DMS 273 treated with DMSO at 0.1 percent for 48 hours (cell line): Measurements from ENCODE around the gene ITSN1.

Experiments used
- DNase-seq: peaks from one replicate; lab custom pipeline; 2025; lab: John Stamatoyannopoulos, UW

The ITSN1 gene

DNA sequence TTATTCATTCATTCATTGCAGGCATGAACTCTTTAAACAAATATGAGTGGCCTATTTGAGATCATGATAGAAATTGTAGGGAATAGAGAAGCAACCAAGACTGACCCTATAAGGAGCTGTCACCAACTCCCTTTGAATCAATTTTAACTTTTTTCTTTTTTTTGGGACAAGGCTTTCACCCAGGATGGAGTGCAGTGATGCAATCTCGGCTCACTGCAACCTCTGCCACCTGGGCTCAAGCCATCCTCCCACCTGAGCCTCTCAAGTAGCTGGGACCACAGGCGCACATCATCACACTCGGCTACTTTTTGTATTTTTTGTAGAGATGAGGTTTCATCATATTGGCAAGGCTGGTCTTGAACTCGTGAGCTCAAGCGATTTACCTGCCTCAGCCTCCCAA is 290.4 kb downstream of the ITSN1 start:
- no peak for DNase-seq

DNA sequence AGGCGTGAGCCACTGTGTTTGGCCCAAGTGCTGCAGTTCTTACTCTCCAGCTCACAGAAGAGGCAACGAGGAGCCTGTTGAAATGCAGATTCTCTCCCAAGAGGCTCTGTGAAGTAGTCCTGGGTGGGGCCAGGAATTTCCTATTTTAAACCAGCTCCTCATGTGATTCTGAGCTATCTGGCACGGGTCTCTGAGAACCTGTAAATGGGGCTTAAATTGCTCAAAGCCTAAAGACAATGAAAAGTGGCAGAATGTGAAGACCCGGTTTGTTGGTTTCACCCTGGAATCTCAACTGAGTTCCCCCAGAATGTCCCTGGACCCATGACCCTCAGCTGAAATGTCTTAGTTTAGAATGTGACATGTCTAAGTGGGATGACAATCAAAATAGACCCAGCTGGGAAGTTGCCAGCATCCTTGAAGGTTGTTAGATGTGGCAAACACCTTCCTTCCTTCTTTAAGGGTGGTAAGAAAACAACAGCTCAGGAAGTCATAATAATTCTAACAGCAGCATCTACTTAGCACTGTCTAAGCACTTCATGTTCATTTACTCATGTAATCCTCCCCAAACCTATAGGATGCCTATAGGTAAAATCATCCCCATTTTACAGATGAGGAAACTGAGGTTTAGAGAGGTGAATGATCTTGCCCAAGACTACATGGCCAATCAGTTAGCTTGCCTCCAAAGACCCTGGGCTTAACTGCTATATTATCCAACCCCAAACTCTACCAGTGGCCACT is 294.2 kb downstream of the ITSN1 start:
- no peak for DNase-seq

DNA sequence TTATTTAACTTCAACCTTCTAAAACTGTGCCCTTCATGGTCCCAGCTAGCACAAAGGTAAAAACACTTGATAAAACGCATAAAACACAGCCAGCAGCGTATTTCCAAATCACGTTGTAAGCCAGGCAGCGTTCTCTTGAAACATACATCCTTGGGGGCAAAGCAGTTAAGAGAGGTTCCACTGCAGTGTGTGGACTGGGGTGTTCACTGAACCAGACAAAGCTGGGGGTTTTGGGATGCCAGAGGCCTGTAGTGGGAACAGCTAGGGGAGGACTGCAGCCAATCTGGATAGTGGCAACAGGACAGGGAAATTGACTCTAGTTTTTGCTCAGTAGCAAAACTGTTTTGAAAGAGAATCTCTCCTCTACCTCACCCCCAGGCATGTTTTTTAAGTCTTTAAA is 294.8 kb downstream of the ITSN1 start:
- DNase-seq, result no peak

DNA sequence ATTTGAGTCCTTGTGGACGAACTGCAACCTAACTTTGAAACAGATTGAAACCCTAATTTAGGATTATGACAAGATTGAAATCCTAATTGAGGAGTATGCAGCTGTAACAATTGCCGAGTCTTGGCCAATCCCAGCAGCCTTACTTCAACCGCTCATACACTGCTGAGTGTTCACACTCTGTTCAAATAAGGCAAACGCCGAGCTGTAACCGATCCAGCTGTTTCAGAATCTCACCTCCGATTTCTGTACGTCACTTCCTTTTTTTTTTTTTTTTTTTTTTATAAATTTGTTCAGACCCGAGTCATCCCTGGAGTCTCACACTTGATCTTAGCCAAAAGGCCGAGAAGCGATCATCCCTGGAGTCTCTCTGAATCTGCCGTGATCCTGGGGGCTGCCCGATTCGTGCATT is 295.6 kb downstream of the ITSN1 start:
- DNase-seq, result no peak

DNA sequence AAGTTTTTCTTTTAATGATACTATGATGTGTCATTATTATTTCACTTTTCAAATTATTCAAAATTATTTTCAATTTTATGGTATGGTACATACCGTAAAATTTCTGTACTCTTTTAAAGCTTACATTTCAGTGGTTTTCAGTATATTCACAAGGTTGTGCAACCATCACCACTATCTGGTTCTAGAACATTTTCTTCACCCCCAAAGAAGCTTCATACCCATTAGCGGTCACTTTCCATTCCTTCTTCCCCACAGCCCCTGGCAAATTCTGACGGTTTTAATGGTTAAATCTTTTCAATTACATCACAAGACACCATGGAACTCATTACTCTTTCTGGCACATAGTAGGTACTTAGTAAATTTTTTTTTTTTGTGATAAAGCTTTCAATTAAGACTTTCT is 296.1 kb downstream of the ITSN1 start:
- DNase-seq, result no peak

DNA sequence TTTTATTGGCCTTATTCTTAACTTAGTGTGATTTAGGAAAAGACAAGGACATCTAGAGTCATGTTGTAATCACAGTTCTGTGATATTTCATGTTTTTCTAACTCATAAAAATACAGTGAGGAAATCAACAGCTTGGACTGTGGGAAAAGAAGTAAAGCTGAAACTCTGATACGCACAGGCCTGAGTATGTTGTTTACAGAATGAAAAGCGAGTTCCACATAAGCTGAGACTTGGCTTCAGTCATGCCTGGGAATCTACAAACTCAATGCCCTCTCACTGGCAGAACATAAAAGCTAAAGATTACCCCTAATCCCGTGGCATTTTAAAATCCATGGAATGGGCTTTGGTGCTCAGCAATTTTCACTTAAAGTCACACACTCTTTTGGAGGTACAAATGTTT is 296.9 kb downstream of the ITSN1 start:
- no peak for DNase-seq

DNA sequence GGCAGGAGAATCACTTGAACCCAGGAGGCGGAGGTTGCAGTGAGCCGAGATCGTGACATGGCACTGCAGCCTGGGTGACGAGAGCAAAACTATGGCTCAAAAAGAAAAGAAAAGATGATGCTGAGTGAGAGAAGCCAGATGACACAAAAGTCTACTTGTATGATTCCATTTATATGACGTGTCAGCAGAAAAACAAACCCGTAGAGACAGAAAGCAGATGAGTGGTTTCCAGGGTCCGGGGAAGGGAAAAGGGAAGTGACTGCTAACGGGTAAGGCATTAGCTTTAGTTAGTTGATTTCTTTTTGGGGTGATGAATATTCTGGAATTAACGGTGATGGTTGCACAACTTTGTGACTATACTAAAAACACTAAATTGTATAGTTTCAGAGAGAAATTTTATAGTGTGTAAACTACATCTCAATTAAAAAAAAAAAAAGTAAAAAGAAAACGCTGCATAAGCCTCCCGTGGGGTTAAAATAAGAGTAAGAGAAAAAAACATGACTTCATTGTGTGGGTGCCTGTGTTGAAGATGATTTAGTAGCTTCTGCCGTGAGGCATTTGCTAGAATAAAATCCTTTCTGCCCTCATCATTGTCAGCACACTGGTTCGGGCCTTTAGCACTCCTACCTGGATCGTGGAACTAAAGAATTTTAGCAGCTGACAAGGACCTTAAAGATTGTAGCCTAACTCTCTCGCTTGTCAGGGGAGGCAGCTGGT is 298.0 kb downstream of the ITSN1 start:
- DNase-seq, result no peak

DNA sequence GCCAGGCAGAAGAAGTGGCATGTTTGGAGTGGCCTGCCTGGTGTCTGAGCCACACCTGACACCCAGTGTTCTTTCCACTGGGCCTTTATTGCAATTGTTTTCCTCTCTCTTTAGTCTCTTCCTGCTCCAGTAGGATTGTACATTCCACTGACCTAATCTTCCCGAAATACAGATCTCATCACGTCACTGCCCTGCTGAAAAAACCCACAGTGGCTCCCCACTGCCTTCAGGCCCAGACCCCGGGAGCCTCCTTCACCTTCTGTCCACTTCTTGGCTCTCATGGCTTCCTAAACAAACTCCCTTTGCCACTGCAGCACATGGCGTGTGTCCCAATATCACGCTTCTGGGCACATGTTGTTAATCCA is 298.6 kb downstream of the ITSN1 start:
- no peak for DNase-seq

DNA sequence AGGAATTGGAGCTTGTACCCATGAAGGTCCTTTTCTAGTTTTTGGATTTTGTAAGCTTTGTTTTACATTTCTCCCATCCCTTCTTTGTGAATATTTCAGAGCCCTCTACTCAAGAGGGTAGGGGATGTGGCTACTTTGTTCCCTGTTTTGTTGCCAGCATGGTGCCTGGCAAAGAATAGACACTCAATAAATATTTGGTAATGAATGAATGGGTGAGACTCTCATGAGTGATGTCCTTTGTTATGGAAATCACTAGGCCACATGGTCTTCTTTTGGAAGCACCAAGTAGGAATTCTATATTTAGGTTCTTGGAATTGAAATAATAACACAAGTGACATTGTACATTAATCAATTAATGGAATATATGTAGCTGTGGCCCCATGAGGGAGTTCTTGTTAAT is 300.1 kb downstream of the ITSN1 start:
- DNase-seq, result no peak

DNA sequence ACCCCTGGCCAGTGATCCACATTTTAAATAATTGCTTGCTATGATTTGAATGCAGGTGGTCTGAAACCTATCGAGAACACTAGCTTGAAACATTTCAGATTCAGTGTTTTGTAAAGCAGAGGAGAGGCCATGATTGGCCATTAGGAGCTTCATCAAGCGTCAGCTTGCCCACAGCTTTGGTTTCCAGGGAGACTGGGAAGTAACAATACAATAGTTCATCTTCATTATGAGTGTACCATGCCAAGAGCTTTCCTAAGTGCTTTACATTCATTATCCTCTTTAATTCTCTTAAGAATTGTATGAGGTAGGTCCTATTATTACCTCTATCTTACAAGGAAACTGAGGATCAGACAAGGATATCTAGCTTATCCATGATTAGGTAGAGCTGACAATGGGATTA is 301.0 kb downstream of the ITSN1 start:
- no peak for DNase-seq

DNA sequence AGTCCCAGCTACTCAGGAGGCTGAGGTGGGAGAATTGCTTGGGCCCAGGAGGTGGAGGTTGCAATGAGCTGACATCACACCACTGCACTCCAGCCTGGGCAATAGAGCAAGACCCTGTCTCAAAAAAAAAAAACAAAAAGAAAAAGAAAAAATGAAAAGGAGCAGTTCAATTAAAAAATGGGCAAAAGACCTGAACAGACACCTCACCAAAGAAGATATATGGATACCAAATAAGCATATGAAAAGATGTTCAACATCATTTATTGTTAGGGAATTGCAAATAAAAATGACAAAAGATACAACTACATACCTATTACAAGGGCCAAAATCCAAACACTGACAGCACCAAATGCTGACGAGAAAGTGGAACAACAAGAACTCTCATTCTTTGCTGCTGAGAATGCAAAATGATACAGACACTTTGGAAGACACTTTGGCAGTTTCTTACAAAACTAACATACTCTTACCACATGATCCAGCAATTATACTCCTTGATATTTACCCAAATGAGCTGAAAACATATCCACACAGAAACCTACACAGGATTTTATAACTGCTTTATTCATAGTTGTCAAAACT is 302.0 kb downstream of the ITSN1 start:
- no peak for DNase-seq

DNA sequence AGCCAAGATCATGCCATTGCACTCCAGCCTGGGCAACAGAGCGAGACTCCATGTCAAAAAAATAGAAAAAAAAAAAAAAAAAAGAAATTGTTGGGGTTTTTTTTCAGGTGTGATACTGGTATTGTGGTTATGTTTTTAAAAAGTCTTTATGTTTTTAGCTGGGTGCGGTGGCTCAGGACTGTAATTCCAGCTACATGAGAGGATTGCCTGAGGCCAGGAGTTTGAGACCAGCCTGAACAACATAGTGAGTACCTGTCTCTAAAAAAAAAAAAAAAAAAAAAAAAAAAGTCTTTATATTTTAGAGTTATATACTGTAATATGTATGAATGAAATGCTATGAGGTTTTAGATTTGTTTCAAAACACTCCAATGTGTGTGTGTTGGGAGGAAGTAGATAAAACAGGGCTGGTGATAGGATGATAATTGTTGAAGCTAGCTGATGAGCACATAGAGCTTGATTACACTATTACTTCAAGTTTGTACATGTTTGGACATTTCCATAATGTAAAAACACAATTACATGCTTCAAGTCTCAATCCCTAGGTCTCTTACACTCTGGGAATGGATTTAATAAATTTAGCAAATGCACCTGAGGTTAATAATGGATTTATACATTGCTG is 303.5 kb downstream of the ITSN1 start:
- DNase-seq, result no peak

DNA sequence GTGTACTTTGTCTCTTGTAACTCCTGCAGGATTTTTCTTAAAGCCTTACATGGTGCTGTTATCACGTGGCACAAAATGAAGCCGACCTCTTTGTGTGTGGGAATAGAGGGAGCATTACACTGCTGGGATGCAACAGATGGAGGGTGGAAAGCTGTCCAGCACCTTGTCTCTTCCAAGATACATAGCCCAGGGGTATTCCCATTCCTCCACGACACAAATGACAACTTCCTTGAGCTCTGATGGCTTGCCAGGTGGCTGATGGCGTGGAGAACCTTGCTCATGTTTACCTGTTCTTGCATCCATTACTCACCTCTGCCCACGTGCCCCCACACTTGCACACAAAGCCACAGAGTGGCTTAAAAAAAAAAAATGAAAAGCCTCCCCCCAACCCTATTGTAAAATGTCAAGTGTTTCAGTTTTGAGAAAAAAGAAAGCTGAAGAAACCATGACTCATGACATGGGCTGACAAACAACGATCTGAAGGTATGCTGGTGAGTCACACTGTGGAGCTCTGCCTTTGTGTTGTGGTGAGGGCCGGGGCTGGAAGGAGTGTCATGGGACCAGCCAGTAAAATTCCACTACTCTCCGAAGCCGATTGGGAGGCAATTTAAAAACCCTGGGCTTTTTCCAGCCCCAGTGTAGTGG is 305.3 kb downstream of the ITSN1 start:
- DNase-seq, result peak; percentile 49

DNA sequence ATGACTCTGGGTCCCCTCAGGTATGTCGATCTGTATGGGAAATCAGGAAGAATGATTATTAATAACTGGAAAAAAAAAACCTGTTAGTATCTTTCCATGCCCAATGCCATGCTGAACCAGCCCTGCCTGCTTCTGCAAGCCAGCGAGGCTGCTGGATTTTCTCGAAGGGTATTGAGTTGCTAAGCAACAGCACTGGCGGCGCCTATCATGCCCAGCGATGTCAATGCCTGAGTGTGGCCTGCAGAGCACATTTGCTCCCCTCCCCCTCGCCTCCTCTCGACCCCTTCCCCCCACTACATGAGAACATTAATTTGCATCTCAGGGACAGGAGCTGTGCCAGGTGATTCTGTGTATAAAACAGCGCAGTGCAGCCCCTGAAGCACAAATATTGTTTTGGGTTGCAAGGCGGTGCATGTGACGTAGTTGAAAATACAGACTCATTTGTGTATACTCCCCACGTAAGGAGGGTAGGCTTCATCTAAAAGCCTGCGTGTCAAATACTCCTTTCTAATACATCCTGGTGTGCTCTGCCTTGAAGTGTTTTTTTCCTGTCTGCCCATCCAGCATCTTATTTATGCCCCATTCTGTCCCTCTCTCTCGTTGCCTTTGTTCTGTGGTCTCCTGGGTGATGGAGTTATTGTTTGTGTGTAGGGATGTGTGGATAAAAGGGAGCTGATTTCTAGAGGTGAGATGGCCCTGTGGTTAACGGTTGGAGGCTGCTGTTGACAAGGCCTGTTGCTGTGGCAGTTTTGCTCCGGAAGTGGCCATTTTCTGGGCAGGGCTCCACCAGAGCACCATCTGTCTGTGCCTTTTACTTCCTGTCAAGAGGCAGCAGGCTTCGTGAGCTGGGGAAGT is 306.0 kb downstream of the ITSN1 start:
- peak; percentile 51 for DNase-seq

DNA sequence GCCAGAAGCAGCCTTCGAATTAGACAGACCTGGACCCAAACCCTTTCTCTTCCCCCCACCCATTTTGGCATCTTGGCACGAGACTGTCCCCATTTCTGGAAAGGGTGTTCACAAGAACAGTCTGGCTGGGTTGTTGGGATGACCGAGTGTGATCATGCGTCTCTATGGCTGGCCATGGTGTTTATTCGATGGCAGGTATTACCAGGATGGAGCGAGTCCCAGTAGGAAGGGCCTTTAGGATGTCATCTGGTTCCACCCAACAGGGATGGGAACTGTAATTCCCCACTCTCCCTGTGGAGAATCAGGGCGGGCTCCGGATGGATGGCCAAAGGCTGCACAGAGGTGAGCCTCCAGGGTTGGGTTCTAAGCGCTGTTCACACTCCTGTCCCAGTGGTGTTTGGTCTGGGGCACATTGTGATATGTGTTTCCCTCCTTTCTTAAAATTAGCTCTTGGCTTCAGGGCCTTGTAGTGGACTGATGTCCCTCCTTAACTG is 306.7 kb downstream of the ITSN1 start:
- no peak for DNase-seq
